Glomerular visceral epithelial cell (primary cell): Measurements from ENCODE around the gene PAX5.
"Not testable (repeated sequence)": the region's sequence is repeated elsewhere in the genome, so short reads cannot be mapped to it uniquely, and the experiment has no call there.

Source experiments
- DNase-seq: peaks from one replicate; pipeline ENCODE4 v3.0.0-alpha.2; 2016; ENCODE audit errors: extremely low spot score

The PAX5 gene

GRCh38 chr9:37033682-37034304, at the start of gene PAX5:
PAX5 (minus strand) TSS chr9:37034268; CDS start chr9:37034031, 237 bp downstream.
- no peak for DNase-seq

- DNase-seq: no peak
Observed at GRCh38 chr9:37083654-37084053, 49.6 kb upstream of the PAX5 start.

GRCh38 chr9:37082214-37082765, 48.2 kb upstream of the PAX5 start:
- no peak for DNase-seq

GRCh38 chr9:37081507-37081906, 47.4 kb upstream of the PAX5 start:
- not testable (repeated sequence) for DNase-seq

DNA sequence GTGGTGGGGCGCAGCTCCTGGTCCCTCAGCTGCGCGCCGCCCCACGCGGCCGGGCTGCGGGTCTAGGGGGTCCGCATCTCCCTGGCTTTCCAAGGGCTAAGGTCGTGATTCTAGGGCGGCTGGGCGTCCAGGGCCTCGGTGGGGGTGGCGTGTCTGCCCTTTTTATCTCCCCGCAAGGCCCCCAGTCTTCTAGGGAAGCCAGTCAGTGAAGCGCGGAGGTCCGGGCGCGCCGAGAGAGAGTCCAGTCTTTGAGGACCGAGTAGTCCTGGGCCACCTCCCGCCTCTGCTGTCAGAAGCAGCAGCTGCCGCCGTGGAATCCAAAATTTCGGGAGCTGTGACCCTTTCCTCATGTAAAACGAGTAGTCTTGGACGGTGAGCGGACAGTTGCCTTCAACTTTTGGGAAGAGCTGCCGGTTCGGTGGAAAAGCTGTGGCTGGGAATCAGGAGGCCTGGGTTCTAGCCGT, 46.1 kb upstream of the PAX5 start:
- peak; percentile 34 for DNase-seq

GRCh38 chr9:37079370-37080164, 45.5 kb upstream of the PAX5 start:
- DNase-seq: peak; percentile 95

GRCh38 chr9:37074790-37075189, 40.7 kb upstream of the PAX5 start:
- DNase-seq: not testable (repeated sequence)

DNA sequence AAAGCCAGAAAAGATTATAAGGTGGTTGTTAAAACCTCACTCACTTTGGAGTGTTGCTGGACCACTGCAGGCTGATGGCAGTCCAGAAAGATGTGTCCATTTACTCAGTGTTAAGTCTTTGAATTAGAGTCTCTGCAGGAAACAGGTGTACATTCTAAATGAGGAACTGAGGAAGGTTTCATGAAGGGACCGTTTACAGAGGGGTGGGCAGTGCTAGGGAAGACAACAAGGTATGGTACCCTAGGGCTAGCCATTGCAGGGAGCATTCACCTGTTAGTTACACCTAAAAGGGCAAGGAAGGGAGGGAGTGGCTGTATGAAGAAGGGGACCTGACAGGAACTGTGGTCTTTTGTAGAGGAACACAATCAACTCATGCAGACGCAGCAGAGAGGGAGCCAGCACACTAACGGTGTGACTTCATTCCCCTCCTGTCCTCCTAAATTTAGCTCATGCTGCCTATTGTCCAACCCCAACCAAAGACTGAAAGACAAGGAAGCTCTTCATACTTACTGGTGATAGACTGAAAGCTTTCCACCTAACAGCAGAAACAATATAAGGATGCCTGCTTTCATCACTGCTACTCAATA, 32.2 kb upstream of the PAX5 start:
- no peak for DNase-seq

DNA sequence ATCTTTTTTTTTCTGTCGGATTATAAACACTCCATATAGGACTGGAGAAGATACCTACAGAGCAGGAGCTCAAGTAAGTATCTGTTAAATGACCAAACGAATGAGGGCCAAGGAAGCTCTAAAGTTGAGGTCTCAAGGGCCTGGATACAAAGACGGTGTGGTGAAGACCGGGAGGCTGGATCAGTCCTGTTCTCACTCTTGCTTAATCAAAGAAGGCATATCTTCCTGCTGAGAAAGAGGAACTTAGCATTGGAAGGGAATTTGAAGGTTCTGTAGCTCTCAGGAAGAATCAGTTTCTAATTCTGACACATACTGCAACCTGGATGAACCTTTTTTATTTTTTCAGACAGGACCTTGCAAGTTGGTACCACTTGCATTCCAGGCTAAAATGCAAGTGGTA, 28.3 kb upstream of the PAX5 start:
- no peak for DNase-seq

- DNase-seq: peak; percentile 37
Observed at GRCh38 chr9:37061768-37062167, 27.7 kb upstream of the PAX5 start.

DNA sequence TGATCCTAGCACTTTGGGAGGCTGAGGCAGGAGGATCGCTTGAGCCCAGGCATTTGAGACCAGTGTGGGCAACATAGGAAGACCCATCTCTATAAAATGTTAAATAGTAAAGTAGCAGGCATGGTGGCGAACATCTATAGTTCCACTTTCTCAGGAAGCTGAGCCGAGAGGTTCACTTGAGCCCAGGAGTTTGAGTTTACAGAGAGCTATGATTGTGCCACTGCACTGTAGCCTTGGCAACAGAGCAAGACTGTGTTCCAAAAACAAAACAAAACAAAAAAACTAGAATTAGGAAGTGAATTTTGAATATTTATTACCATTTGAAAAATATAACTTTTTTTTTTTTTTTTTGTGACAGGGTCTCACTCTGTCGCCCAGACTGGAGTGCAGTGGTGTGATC, 26.8 kb upstream of the PAX5 start:
- no peak for DNase-seq

DNA sequence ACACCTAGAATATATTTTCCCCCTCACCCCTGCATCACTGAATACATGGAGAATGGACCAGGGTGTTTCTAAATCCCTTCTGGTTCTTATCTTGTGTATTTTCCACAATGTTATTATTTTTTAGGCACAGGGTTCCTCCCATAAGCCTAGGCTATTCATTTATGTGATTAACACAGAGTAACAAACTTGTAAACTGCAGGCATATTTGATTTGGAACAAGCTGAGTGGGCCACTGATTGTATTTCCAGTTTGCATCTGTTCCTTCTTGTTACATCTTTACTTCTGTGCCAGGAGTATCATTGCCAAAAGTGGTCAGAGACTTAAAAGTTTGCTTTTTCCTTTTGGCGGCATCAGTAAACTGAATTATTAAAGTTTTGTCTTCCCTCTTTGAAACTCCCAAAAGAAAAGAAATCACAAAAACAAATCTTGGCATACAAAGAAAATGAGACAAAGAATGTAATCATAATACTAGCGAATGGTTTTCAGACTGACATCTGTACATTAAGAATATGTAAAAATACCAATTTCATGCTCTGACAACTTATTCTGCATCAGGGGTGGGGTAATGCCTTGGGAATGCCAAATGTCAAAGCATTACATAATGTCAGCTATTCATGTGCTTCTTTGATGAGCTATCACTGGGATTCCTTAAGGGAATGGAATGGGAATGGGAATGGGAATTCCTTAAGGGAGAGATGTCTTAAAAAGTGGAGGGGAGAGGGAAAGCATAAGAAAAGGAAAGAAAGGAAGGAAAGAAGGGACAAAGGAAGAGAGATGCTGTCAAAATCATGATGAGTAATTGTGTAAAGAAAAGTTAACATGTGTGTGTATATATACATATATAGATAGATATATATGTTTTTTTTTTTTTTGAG, 22.2 kb upstream of the PAX5 start:
- DNase-seq: no peak

DNA sequence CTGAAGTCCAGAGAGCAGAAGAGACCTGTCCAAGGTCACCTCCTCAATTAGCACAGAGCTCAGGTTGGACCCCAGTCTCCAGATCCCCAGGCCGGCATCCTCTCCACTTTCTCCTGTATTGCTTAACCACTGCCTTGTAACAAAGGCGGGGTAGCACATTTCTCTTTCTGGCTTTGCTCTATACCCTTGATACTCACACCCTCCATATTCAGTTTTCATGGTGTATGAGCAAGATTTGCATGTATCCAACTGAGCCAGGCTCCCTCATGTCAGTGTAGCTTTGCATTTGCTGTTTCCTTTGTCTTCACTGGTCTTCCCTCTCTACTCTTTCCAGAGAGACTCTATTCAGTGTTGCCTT, 20.3 kb upstream of the PAX5 start:
- DNase-seq: not testable (repeated sequence)

- no peak for DNase-seq
Observed at GRCh38 chr9:37053684-37054362, 19.8 kb upstream of the PAX5 start.

GRCh38 chr9:37046683-37047082, 12.6 kb upstream of the PAX5 start:
- DNase-seq: no peak

GRCh38 chr9:37042421-37042820, 8.4 kb upstream of the PAX5 start:
- no peak for DNase-seq

GRCh38 chr9:37040508-37041127, 6.5 kb upstream of the PAX5 start:
- DNase-seq: no peak

- DNase-seq: no peak
Observed at GRCh38 chr9:37038943-37039464, 4.9 kb upstream of the PAX5 start.

- DNase-seq: no peak
Observed at GRCh38 chr9:37038302-37038942, 4.4 kb upstream of the PAX5 start.
